ENCODE data around the gene KCNK1.

Gene KCNK1

DNA sequence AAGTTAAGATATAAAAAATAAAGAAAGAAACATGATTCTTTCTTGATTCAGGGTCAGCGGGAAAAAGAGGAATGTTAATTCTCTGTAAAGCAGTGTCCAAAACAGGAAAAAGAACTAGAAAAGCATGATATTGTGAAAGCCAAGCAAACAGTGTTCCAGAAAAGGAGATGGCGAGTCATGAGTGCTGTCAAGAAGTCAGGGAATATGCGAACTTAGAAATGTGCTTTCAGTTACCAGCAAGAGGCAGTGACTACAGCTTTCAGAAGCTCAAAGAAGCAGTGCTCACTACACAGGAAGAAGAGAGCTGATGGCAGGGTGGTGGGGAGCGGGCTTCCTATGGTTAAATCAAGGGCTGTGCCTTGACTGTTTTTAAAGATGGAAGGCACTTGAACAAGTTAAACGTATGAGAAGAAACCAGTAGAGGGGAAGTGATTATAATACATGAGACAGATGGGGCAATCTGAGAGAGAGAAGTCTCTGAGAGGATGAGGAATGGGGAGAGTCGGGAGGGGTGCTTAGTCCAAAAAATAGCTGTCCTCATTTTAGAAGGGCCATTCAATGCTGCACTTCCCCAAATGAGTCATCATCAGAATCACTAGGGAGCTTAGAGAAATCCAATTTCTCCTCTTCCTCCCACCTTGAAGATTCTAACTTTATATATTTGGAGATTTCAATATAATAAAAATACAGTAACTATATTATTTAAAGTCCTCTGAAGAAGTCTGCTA, 90.4 kb downstream of the KCNK1 start:
- TF ChIP-seq, protein P1, sequence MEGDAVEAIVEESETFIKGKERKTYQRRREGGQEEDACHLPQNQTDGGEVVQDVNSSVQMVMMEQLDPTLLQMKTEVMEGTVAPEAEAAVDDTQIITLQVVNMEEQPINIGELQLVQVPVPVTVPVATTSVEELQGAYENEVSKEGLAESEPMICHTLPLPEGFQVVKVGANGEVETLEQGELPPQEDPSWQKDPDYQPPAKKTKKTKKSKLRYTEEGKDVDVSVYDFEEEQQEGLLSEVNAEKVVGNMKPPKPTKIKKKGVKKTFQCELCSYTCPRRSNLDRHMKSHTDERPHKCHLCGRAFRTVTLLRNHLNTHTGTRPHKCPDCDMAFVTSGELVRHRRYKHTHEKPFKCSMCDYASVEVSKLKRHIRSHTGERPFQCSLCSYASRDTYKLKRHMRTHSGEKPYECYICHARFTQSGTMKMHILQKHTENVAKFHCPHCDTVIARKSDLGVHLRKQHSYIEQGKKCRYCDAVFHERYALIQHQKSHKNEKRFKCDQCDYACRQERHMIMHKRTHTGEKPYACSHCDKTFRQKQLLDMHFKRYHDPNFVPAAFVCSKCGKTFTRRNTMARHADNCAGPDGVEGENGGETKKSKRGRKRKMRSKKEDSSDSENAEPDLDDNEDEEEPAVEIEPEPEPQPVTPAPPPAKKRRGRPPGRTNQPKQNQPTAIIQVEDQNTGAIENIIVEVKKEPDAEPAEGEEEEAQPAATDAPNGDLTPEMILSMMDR (conservative IDR thresholded peaks at IDR 0.05; ENCODE audit: low read depth), result no peak
- ChIA-PET POLR2A (ENCODE audit: low non-redundant PET) (no interaction called here), CTCF (interaction anchor here (0.5 to 0.6 kb wide), 3 partner anchors 11 to 124 kb away, joined by 3 to 5 read pairs (median 4); no protein-coding TSS in a partner anchor)
- no peak for DNase-seq (ENCODE audit: low spot score)
- no peak overlapping the region for H3K27ac ChIP-seq

DNA sequence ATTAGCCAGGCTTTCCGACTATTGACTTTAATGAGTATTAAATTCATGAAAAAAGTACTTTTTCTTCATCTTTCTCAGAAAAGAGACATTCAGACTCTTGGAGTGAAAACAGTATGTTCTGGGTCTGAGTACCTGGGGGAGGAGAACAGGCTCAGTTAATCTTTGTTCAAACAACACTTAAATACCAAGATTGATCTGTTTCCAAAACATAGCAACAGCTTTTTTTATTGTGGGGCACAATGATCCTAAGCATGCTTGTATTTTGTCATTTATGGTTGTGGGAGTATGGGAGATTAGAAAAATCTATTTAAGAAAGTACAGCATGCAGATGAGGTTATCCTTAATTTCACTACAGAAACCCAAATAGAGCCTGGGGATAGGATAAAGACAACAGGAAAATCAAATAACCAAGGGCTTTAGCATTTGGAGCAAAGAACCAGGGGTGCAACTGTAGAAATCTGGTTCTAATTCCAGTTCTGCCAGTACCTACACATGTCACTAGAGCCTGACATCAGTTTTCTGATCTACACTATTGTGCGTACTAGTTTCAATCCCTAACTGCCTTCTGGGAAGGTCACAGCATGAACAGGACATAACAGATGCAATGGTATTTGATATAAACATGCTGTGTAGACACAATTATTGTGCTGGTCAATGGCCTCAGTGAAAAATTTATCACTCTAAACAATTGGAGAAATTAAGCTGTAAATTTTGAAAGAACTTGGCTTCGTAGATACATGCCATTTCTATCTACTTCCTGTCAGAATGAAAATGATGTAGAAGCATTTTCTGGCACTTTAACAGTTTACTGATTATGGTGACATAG, 91.2 kb downstream of the KCNK1 start:
- ChIA-PET POLR2A (ENCODE audit: low non-redundant PET) (no interaction called here), CTCF (interaction anchor here (0.6 to 0.7 kb wide), 3 partner anchors 76 to 109 kb away, joined by 3 to 4 read pairs (median 4); no protein-coding TSS in a partner anchor)
- TF ChIP-seq, protein P1 (conservative IDR thresholded peaks at IDR 0.05; ENCODE audit: low read depth), result no peak
- no peak for DNase-seq (ENCODE audit: low spot score)
- no peak overlapping the region for H3K27ac ChIP-seq

DNA sequence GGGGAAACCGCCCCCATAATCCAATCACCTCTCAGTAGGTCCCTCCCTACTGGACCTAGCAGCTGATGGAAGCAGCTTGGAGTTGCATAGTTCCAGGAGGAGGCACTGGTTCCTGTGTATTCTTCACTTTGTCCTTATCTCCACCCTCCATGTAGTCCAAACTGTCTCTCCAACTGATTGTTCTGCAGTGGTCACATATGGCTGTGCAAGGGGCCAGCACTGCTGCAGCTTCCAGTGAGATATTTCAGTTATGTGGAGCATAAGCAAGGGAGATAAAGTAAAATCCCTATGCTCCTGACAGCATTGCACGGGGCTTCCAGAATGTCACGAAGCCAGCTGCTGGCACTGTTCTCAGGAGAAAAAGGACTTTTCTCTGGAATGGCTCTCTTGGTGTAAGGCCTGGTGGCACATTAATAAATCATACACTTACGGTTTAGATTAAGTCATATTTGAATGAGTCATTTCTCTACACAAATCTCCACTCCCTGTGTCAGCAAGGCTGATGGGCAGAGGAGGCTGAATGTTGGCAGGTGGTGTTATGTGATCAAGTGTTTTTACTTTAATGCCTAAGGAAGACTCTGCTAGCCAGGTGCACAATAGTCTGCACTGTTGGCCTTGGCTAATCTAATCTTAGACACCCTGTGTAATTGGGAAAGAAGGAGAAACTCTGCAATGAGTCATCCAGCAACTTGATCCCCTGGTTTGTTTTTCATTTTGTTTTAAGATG, 93.4 kb downstream of the KCNK1 start:
- peak; percentile 86 for DNase-seq (ENCODE audit: low spot score)
- ChIA-PET CTCF (interaction anchor here (0.5 kb wide), 1 partner anchor 938 kb away, joined by 4 read pairs; no protein-coding TSS in a partner anchor), POLR2A (ENCODE audit: low non-redundant PET) (no interaction called here)
- TF ChIP-seq, protein P1 (conservative IDR thresholded peaks at IDR 0.05; ENCODE audit: low read depth), result no peak
- H3K27ac ChIP-seq, result peak overlapping the region; percentile 91

DNA sequence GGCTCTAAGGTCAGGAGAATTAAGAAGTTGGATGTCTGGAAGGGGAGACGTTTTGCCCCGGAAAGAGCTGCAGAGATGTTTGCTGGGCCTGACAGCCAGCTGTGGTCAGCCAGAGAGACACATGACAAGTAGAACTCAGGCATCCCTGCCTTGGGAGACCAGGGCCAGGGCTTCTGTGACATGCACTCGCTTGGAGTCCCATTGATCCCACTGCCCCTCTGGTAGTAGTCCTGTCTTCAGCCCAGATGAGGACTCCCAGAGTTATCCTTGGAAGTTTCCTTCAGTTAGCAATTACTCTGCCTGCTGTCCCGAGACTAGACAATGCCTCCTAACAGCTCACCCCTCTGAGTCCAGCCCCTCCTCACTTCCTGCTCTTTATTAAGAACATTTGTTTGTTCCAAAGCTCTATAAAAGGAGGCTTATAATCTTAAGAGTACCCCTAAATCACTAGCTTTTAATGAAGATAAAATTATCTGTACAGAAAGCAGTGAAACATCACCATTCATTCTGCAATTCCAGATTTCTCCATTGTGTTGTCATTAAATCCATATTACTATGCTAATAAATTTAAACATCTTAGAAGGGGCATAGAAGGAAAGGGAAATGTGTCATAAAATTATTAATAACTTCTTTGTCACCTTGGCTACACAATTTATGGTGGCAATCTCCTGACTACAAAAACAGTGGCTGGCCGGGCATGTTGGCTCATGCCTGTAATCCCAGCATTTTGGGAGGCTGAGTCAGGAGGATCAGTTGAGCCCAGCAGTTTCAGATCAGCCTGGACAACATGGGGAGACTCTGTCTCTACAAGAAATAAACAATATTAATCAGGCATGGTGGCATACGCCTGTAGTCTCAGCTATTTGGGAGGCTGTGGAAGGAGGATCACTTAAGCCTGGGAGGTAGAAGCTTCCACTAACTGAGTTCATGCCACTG, 94.2 kb downstream of the KCNK1 start:
- peak overlapping the region; percentile 91 for H3K27ac ChIP-seq
- TF ChIP-seq, protein P1 (conservative IDR thresholded peaks at IDR 0.05; ENCODE audit: low read depth), result no peak
- ChIA-PET POLR2A (ENCODE audit: low non-redundant PET) (no interaction called here), CTCF (interaction anchor here (0.5 kb wide), 1 partner anchor 937 kb away, joined by 4 read pairs; no protein-coding TSS in a partner anchor)
- DNase-seq (ENCODE audit: low spot score), result no peak

DNA sequence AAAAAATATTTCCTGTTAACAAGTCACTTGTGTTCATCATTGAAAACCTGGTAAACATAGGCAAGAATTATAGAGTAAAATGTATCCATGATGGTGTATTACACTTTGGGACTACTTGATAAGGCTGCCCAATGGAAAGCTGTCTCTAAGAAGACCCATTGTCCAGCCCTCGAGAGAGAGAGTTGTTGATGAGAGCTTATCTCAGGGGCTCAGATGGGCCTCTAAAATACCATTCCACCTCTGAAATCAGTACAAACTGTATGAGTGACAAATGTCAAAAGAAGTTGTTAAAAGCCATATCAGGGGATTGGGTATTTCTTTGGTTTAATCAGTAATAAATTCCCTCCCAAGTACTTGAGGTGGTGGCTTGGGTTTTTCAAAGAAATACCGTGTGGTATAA, 96.1 kb downstream of the KCNK1 start:
- POLR2A ChIA-PET (ENCODE audit: low non-redundant PET), result no interaction called here

More for the DNA sequence above, 96.1 kb downstream of the KCNK1 start:
- TF ChIP-seq, protein P1 (conservative IDR thresholded peaks at IDR 0.05; ENCODE audit: low read depth), result no peak
- CTCF ChIA-PET, result no interaction called here
- H3K27ac ChIP-seq, result no peak overlapping the region
- no peak for DNase-seq (ENCODE audit: low spot score)
